Measurements from ENCODE around the gene MAP1LC3B2. TPM values are rescaled to one million over a fixed set of nuclear protein-coding genes. Genes with fewer than 3 reads are reported as not detected.
"Not testable (repeated sequence)": the region's sequence is repeated elsewhere in the genome, so short reads cannot be mapped to it uniquely, and the experiment has no call there.

The MAP1LC3B2 gene
- total RNA-seq, 1 donor from 2014 or later: 5.8 TPM

DNA sequence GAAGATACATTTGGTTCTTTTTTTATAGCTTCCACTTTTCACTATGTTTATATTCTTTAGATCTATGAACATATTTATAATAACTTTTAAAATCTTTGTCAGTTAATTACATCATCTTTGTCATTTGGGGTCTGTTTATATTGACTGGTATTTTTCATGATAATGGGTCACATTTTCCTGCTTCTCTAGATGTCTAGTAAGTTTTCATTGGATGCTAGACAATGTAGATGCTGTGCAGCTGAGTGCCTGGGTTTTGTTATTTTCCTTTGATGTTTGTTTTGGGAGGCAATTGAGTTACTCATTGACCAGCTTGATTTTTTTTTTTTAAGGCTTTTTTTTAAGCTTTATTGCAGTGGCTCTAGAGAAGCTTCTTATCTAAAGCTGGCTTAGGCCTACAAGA is 4.9 kb downstream of the MAP1LC3B2 start:
- DNase-seq (ENCODE audit: low read depth): no peak
- Mint-ChIP-seq H3K36me3 (ENCODE audit: low read depth, unreplicated experiment) (no peaks in the 10 kb centered on the region), H3K27me3 (ENCODE audit: low read depth, unreplicated experiment) (no peaks in the 10 kb centered on the region), H3K9me3 (ENCODE audit: unreplicated experiment) (peaks cover 11% of the 10 kb centered on the region), H3K27ac (ENCODE audit: unreplicated experiment) (no peak overlapping the region), H3K4me3 (ENCODE audit: unreplicated experiment) (no peak overlapping the region), H3K4me1 (ENCODE audit: low read depth, unreplicated experiment) (peaks cover 8% of the 10 kb centered on the region)
- H3K9me3 ChIP-seq (ENCODE audit: insufficient read depth, low read depth, low read length): no peaks in the 10 kb centered on the region
- no peaks in the 10 kb centered on the region for H4K20me1 ChIP-seq (ENCODE audit: insufficient read depth, low read length)
- no peak overlapping the region for H2AFZ ChIP-seq (ENCODE audit: low read depth, low read length)
- no peaks in the 10 kb centered on the region for H3K27me3 ChIP-seq (ENCODE audit: insufficient read depth, low read length)
- TF ChIP-seq, protein P1, sequence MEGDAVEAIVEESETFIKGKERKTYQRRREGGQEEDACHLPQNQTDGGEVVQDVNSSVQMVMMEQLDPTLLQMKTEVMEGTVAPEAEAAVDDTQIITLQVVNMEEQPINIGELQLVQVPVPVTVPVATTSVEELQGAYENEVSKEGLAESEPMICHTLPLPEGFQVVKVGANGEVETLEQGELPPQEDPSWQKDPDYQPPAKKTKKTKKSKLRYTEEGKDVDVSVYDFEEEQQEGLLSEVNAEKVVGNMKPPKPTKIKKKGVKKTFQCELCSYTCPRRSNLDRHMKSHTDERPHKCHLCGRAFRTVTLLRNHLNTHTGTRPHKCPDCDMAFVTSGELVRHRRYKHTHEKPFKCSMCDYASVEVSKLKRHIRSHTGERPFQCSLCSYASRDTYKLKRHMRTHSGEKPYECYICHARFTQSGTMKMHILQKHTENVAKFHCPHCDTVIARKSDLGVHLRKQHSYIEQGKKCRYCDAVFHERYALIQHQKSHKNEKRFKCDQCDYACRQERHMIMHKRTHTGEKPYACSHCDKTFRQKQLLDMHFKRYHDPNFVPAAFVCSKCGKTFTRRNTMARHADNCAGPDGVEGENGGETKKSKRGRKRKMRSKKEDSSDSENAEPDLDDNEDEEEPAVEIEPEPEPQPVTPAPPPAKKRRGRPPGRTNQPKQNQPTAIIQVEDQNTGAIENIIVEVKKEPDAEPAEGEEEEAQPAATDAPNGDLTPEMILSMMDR (IDR thresholded peaks at IDR 0.05; ENCODE audit: insufficient read depth, low read depth, low read length): no peak
- TF ChIP-seq EZH2 (IDR thresholded peaks at IDR 0.05; ENCODE audit: insufficient read depth, low read length): no peak
- H3K27ac ChIP-seq (ENCODE audit: low read depth, low read length): no peak overlapping the region
- H3K36me3 ChIP-seq (ENCODE audit: insufficient read depth, low read length): no peaks in the 10 kb centered on the region
- FAIRE-seq: no peak
- no peak overlapping the region for H3K4me2 ChIP-seq (ENCODE audit: low read length)
- H3K4me3 ChIP-seq (ENCODE audit: insufficient read depth, low read depth, low read length): no peak overlapping the region
- H3K79me2 ChIP-seq (ENCODE audit: insufficient read depth, low read length): no peaks in the 10 kb centered on the region
- peaks cover 8% of the 10 kb centered on the region for H3K4me1 ChIP-seq (ENCODE audit: insufficient read depth, low read length)
- H3K9ac ChIP-seq (ENCODE audit: low read length): no peak overlapping the region

DNA sequence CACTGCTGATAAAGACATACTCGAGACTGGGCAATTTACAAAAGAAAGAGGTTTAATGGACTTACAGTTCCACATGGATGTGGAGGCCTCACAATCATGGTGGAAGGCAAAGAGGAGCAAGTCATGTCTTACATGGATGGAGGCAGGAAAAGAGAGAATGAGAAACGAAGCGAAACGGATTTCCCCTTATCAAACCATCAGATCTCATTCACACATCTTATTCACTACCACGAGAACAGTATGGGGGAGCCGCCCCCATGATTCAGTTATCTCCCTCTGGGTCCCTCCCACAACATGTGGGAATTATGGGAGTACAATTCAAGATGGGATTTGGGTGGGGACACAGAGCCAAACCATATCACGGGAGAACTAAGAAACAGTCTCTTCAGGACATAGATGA is 6.0 kb downstream of the MAP1LC3B2 start:
- H3K79me2 ChIP-seq (ENCODE audit: insufficient read depth, low read length); H3K4me2 ChIP-seq (ENCODE audit: low read length); H3K4me3 Mint-ChIP-seq (ENCODE audit: unreplicated experiment); H3K27ac ChIP-seq (ENCODE audit: low read depth, low read length); H3K36me3 ChIP-seq (ENCODE audit: insufficient read depth, low read length); H4K20me1 ChIP-seq (ENCODE audit: insufficient read depth, low read length); H3K9ac ChIP-seq (ENCODE audit: low read length); H3K9me3 ChIP-seq (ENCODE audit: insufficient read depth, low read depth, low read length); H3K4me1 ChIP-seq (ENCODE audit: insufficient read depth, low read length); H3K4me3 ChIP-seq (ENCODE audit: insufficient read depth, low read depth, low read length); H2AFZ ChIP-seq (ENCODE audit: low read depth, low read length); H3K4me1 Mint-ChIP-seq (ENCODE audit: low read depth, unreplicated experiment); FAIRE-seq; H3K36me3 Mint-ChIP-seq (ENCODE audit: low read depth, unreplicated experiment); DNase-seq (ENCODE audit: low read depth); H3K27me3 ChIP-seq (ENCODE audit: insufficient read depth, low read length); H3K27me3 Mint-ChIP-seq (ENCODE audit: low read depth, unreplicated experiment): not testable (repeated sequence)
- Mint-ChIP-seq H3K27ac (ENCODE audit: unreplicated experiment) (peak overlapping the region; percentile 5), H3K9me3 (ENCODE audit: unreplicated experiment) (peaks cover 15% of the 10 kb centered on the region)

DNA sequence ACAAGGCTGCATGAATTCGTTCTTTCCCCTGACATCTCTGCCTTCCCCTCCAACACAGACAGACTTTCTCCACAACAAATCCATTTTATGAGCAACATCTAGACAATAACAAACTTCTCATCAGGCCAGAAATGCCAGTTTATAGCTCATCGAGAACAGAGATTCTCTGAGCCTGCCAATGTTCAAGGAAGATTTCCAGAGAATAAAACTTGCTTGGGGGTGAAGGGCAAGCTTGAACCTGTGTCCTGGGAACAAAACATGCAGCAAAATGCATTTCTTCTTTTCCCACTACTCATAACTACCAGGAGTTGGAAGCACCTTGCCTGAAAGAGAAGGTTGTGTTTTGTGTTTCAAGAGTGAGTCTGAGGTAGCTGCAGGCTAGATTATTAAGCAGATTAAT is 6.8 kb downstream of the MAP1LC3B2 start:
- no peak overlapping the region for H3K4me3 ChIP-seq (ENCODE audit: insufficient read depth, low read depth, low read length)
- FAIRE-seq (no peak), DNase-seq (ENCODE audit: low read depth) (no peak)
- H3K36me3 ChIP-seq (ENCODE audit: insufficient read depth, low read length): no peaks in the 10 kb centered on the region
- H3K4me3 Mint-ChIP-seq (ENCODE audit: unreplicated experiment): no peak overlapping the region
- H4K20me1 ChIP-seq (ENCODE audit: insufficient read depth, low read length): no peaks in the 10 kb centered on the region
- no peaks in the 10 kb centered on the region for H3K36me3 Mint-ChIP-seq (ENCODE audit: low read depth, unreplicated experiment)
- no peaks in the 10 kb centered on the region for H3K9me3 ChIP-seq (ENCODE audit: insufficient read depth, low read depth, low read length)
- H3K27ac Mint-ChIP-seq (ENCODE audit: unreplicated experiment): no peak overlapping the region
- H3K4me1 Mint-ChIP-seq (ENCODE audit: low read depth, unreplicated experiment): no peaks in the 10 kb centered on the region
- H3K27me3 Mint-ChIP-seq (ENCODE audit: low read depth, unreplicated experiment): no peaks in the 10 kb centered on the region
- peaks cover 15% of the 10 kb centered on the region for H3K9me3 Mint-ChIP-seq (ENCODE audit: unreplicated experiment)
- no peaks in the 10 kb centered on the region for H3K27me3 ChIP-seq (ENCODE audit: insufficient read depth, low read length)
- H3K9ac ChIP-seq (ENCODE audit: low read length): no peak overlapping the region
- H3K4me1 ChIP-seq (ENCODE audit: insufficient read depth, low read length): no peaks in the 10 kb centered on the region
- no peak overlapping the region for H3K27ac ChIP-seq (ENCODE audit: low read depth, low read length)
- TF ChIP-seq, protein P1 (IDR thresholded peaks at IDR 0.05; ENCODE audit: insufficient read depth, low read depth, low read length): no peak
- no peak for TF ChIP-seq EZH2 (IDR thresholded peaks at IDR 0.05; ENCODE audit: insufficient read depth, low read length)
- no peak overlapping the region for H2AFZ ChIP-seq (ENCODE audit: low read depth, low read length)
- H3K4me2 ChIP-seq (ENCODE audit: low read length): no peak overlapping the region
- no peaks in the 10 kb centered on the region for H3K79me2 ChIP-seq (ENCODE audit: insufficient read depth, low read length)
